Stimulated activated CD4-positive, alpha-beta T cell treated with anti-CD3 and anti-CD28 coated beads, Interleukin-1b, Interleukin-23, amount 100 ng/mL, for 4 hours (primary cell): ENCODE results near the gene BICD2.
A peak's percentile ranks its signal among the peaks of the same experiment; 100 is the strongest.
"Not testable (repeated sequence)": the region's sequence is repeated elsewhere in the genome, so short reads cannot be mapped to it uniquely, and the experiment has no call there.

Experiments used
- DNase-seq, 2 donors: peaks; one replicate each; pipeline ENCODE4 v3.0.0-alpha.2; 2020; ENCODE audit warnings: low read depth in 2 of 2

The BICD2 gene

GRCh38 chr9:92764381-92764987 lies at the start of gene BICD2:
Gene BICD2 (minus strand): TSS chr9:92764833. CDS start chr9:92764744, 89 bp downstream.
- no peak for DNase-seq

GRCh38 chr9:92809629-92810326 lies 45.1 kb upstream of the BICD2 start:
- peak in 1 of 2 donors; percentile 8 for DNase-seq

GRCh38 chr9:92808726-92809451 lies 44.3 kb upstream of the BICD2 start:
- DNase-seq: peak in 1 of 2 donors; percentile 44

- DNase-seq: peak in 1 of 2 donors; percentile 31
Observed at GRCh38 chr9:92807757-92808725, 43.4 kb upstream of the BICD2 start.

- DNase-seq: no peak
Observed at GRCh38 chr9:92807031-92807756, 42.6 kb upstream of the BICD2 start.

GRCh38 chr9:92804727-92805126 lies 40.1 kb upstream of the BICD2 start:
- DNase-seq: no peak

- DNase-seq: no peak
Observed at GRCh38 chr9:92798358-92798757, 33.7 kb upstream of the BICD2 start.

GRCh38 chr9:92796337-92796804 lies 31.7 kb upstream of the BICD2 start:
- DNase-seq: not testable (repeated sequence)

GRCh38 chr9:92795598-92796336 lies 31.1 kb upstream of the BICD2 start:
- no peak for DNase-seq

- DNase-seq: no peak
Observed at GRCh38 chr9:92795000-92795399, 30.4 kb upstream of the BICD2 start.

- DNase-seq: no peak
Observed at GRCh38 chr9:92794426-92794825, 29.8 kb upstream of the BICD2 start.

- peak; percentile 62 to 68 for DNase-seq
Observed at GRCh38 chr9:92790542-92791527, 26.2 kb upstream of the BICD2 start.

- no peak for DNase-seq
Observed at GRCh38 chr9:92786298-92786697, 21.7 kb upstream of the BICD2 start.

GRCh38 chr9:92781899-92782298 lies 17.3 kb upstream of the BICD2 start:
- no peak for DNase-seq

GRCh38 chr9:92780206-92780605 lies 15.6 kb upstream of the BICD2 start:
- DNase-seq: no peak

- DNase-seq: no peak
Observed at GRCh38 chr9:92775466-92775865, 10.8 kb upstream of the BICD2 start.

GRCh38 chr9:92774274-92774673 lies 9.6 kb upstream of the BICD2 start:
- DNase-seq: no peak

- DNase-seq: no peak
Observed at GRCh38 chr9:92773810-92774209, 9.2 kb upstream of the BICD2 start.

- DNase-seq: no peak
Observed at GRCh38 chr9:92771309-92771708, 6.7 kb upstream of the BICD2 start.
